H9 (cell line): ENCODE data around the gene AKR1C2. TPM values are rescaled to one million over a fixed set of nuclear protein-coding genes. Genes with fewer than 3 reads are reported as not detected.
"Not testable (repeated sequence)": the region's sequence is repeated elsewhere in the genome, so short reads cannot be mapped to it uniquely, and the experiment has no call there.

Source experiments
- DNase-seq: peaks from one replicate; pipeline ENCODE4 v3.0.0-alpha.2; 2017
- H2AFZ ChIP-seq: one replicate; pipeline ENCODE4 v1.6.1; 2013; ENCODE audit warnings: mild to moderate bottlenecking, low read length, control low read depth, moderate library complexity
- H2AK5ac ChIP-seq: 2 replicates; pipeline ENCODE4 v1.6.1; 2013; ENCODE audit warnings: low read length, control low read depth, mixed read lengths; ENCODE audit not compliant: insufficient read length
- H2BK120ac ChIP-seq: one replicate; pipeline ENCODE4 v1.6.1; 2013; ENCODE audit warnings: low read depth, mild to moderate bottlenecking, low read length, control low read depth, inconsistent platforms; ENCODE audit not compliant: poor library complexity, severe bottlenecking
- H2BK12ac ChIP-seq: 2 replicates; pipeline ENCODE4 v1.6.1; 2013; ENCODE audit warnings: low read length, control low read depth, mixed read lengths, low read depth; ENCODE audit not compliant: insufficient read length
- H2BK15ac ChIP-seq: 2 replicates; pipeline ENCODE4 v1.6.1; 2013; ENCODE audit warnings: low read depth, low read length, control low read depth
- H2BK20ac ChIP-seq: one replicate; pipeline ENCODE4 v1.6.1; 2013; ENCODE audit warnings: low read depth, mild to moderate bottlenecking, low read length, control low read depth, inconsistent platforms; ENCODE audit not compliant: poor library complexity, severe bottlenecking
- H2BK5ac ChIP-seq: 2 replicates; pipeline ENCODE4 v1.6.1; 2013; ENCODE audit warnings: low read length, control low read depth, mixed read lengths; ENCODE audit not compliant: insufficient read length
- H3K14ac ChIP-seq: 2 replicates; pipeline ENCODE4 v1.6.1; 2013; ENCODE audit warnings: low read length, control low read depth; ENCODE audit not compliant: insufficient read depth
- H3K18ac ChIP-seq: 2 replicates; pipeline ENCODE4 v1.6.1; 2013; ENCODE audit warnings: low read depth, mild to moderate bottlenecking, mixed read lengths, low read length, control low read depth; ENCODE audit not compliant: insufficient read length
- H3K23ac ChIP-seq: 2 replicates; pipeline ENCODE4 v1.6.1; 2013; ENCODE audit warnings: low read length, control low read depth, mixed read lengths, low read depth; ENCODE audit not compliant: insufficient read length
- H3K23me2 ChIP-seq: 2 replicates; pipeline ENCODE4 v1.6.1; 2013; ENCODE audit warnings: low read depth, mild to moderate bottlenecking, mixed read lengths, low read length, control low read depth; ENCODE audit not compliant: insufficient read length, poor library complexity, severe bottlenecking
- H3K27ac ChIP-seq: 2 replicates; pipeline ENCODE4 v1.5.1; 2013; ENCODE audit warnings: low read length, control low read depth, mixed read lengths, low read depth; ENCODE audit not compliant: insufficient read length
- H3K27me3 ChIP-seq: 2 replicates; pipeline ENCODE4 v1.6.1; 2013; ENCODE audit warnings: low read length, control low read depth, inconsistent platforms; ENCODE audit not compliant: insufficient read depth
- H3K4ac ChIP-seq: 2 replicates; pipeline ENCODE4 v1.6.1; 2013; ENCODE audit warnings: low read depth, mild to moderate bottlenecking, control low read depth, inconsistent platforms, low read length, moderate library complexity
- H3K4me1 ChIP-seq: 2 replicates; pipeline ENCODE4 v1.6.1; 2013; ENCODE audit warnings: low read length, control low read depth, inconsistent platforms; ENCODE audit not compliant: insufficient read depth
- H3K4me2 ChIP-seq: 2 replicates; pipeline ENCODE4 v1.6.1; 2013; ENCODE audit warnings: low read length, control low read depth, mixed read lengths; ENCODE audit not compliant: insufficient read length, insufficient read depth
- H3K56ac ChIP-seq: 2 replicates; pipeline ENCODE4 v1.6.1; 2013; ENCODE audit warnings: low read depth, mild to moderate bottlenecking, mixed read lengths, low read length, control low read depth; ENCODE audit not compliant: insufficient read length
- H3K79me1 ChIP-seq: 2 replicates; pipeline ENCODE4 v1.6.1; 2013; ENCODE audit warnings: low read depth, mild to moderate bottlenecking, moderate library complexity, low read length, control low read depth, inconsistent platforms; ENCODE audit not compliant: insufficient read depth, poor library complexity, severe bottlenecking
- H3K79me2 ChIP-seq: 2 replicates; pipeline ENCODE4 v1.6.1; 2013; ENCODE audit warnings: low read length, control low read depth, inconsistent platforms; ENCODE audit not compliant: insufficient read depth
- H3K9ac ChIP-seq: 2 replicates; pipeline ENCODE4 v1.6.1; 2013; ENCODE audit warnings: low read length, control low read depth, mixed read lengths; ENCODE audit not compliant: insufficient read length; ENCODE audit errors: extremely low read depth
- H3K9me3 ChIP-seq: one replicate; pipeline ENCODE4 v1.6.1; 2013; ENCODE audit warnings: low read depth, low read length, inconsistent platforms; ENCODE audit not compliant: control insufficient read depth
- H3T11ph ChIP-seq: one replicate; pipeline ENCODE4 v1.6.1; 2013; ENCODE audit warnings: mild to moderate bottlenecking, low read length, control low read depth, inconsistent platforms
- H4K20me1 ChIP-seq: one replicate; pipeline ENCODE4 v1.6.1; 2013; ENCODE audit not compliant: control insufficient read depth, insufficient read length, insufficient read depth
- H4K5ac ChIP-seq: 2 replicates; pipeline ENCODE4 v1.6.1; 2013; ENCODE audit warnings: low read depth, mild to moderate bottlenecking, mixed read lengths, low read length, control low read depth; ENCODE audit not compliant: insufficient read length
- H4K8ac ChIP-seq: replicated peaks from 2 replicates; pipeline ENCODE4 v1.6.1; 2013; ENCODE audit warnings: low read length, control low read depth, mixed read lengths, low read depth; ENCODE audit not compliant: insufficient read length
- H4K91ac ChIP-seq: 2 replicates; pipeline ENCODE4 v1.6.1; 2013; ENCODE audit warnings: low read depth, mild to moderate bottlenecking, moderate library complexity, mixed read lengths, low read length, control low read depth; ENCODE audit not compliant: insufficient read length
- H3K27ac Mint-ChIP-seq, 3 experiments: 2 replicates in 2 of 3; 3 replicates in 1 of 3; pipeline ENCODE4 v1.8.0; 2020 to 2021; ENCODE audit warnings: mixed read lengths in 3 of 3, mild to moderate bottlenecking in 1 of 3, moderate library complexity in 1 of 3
- H3K27me3 Mint-ChIP-seq: 2 replicates; pipeline ENCODE4 v1.8.0; 2021; ENCODE audit warnings: low read depth, mild to moderate bottlenecking, moderate library complexity, mixed read lengths
- H3K36me3 Mint-ChIP-seq, 3 experiments: 2 replicates in 2 of 3; 3 replicates in 1 of 3; pipeline ENCODE4 v1.8.0; 2020 to 2021; ENCODE audit warnings: low read depth in 3 of 3, mixed read lengths in 3 of 3; ENCODE audit not compliant: insufficient read depth in 1 of 3
- H3K4me1 Mint-ChIP-seq, 2 experiments: 2 replicates each; pipeline ENCODE4 v1.8.0; 2020; ENCODE audit warnings: mixed read lengths in 2 of 2
- H3K4me3 Mint-ChIP-seq, 2 experiments: 2 replicates in 1 of 2; 3 replicates in 1 of 2; pipeline ENCODE4 v1.8.0; 2020 to 2021; ENCODE audit warnings: mild to moderate bottlenecking in 2 of 2, mixed read lengths in 2 of 2, moderate library complexity in 1 of 2
- H3K9me3 Mint-ChIP-seq, 2 experiments: 2 replicates in 1 of 2; 3 replicates in 1 of 2; pipeline ENCODE4 v1.8.0; 2020; ENCODE audit warnings: mild to moderate bottlenecking in 2 of 2, mixed read lengths in 2 of 2, moderate library complexity in 1 of 2
- WGBS: extraction: QIAGEN DNeasy Blood & Tissue Kit; methylation state at CpG from one replicate; pipeline ENCODE4 v1.1.7; 2013; ENCODE audit warnings: missing lambda C conversion rate, low lambda C conversion rate, mixed read lengths; ENCODE audit not compliant: insufficient read length; ENCODE audit errors: extremely low coverage; 5-methylcytosine and 5-hydroxymethylcytosine counted together
- total RNA-seq: library from RNA; stranded (reverse); gene quantifications from 2 replicates; pipeline ENCODE4 v1.2.1, GENCODE V29; 2021
- TF ChIP-seq, protein P1 (sequence below): fragments of 200-600 bp; sonication (generic); conservative IDR thresholded peaks from 3 replicates; pipeline ENCODE4 v1.8.0; 2021; ENCODE audit warnings: antibody characterized with exemption, mild to moderate bottlenecking

The AKR1C2 gene
- total RNA-seq, 1 experiment from 2014 or later, result 0.74 TPM

DNA sequence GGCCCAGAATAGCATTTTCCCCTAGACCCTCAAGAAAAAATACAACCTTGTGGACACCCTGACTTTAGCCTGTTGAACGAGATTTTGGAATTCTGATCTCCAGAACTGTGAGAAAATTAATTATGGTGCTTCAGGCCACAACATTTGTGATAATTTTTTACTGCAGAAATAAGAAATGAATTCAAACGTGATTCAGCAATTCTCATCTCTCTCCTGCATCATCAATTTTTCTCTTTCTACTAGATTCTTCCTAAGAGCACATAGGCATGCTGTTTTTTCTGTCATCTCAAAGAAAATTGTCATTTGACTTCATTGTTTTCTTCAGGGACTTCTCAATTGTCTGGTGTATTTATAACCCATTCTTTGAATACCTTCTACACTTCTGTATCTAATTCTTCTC is 8.9 kb upstream of the AKR1C2 start:
- TF ChIP-seq, protein P1, sequence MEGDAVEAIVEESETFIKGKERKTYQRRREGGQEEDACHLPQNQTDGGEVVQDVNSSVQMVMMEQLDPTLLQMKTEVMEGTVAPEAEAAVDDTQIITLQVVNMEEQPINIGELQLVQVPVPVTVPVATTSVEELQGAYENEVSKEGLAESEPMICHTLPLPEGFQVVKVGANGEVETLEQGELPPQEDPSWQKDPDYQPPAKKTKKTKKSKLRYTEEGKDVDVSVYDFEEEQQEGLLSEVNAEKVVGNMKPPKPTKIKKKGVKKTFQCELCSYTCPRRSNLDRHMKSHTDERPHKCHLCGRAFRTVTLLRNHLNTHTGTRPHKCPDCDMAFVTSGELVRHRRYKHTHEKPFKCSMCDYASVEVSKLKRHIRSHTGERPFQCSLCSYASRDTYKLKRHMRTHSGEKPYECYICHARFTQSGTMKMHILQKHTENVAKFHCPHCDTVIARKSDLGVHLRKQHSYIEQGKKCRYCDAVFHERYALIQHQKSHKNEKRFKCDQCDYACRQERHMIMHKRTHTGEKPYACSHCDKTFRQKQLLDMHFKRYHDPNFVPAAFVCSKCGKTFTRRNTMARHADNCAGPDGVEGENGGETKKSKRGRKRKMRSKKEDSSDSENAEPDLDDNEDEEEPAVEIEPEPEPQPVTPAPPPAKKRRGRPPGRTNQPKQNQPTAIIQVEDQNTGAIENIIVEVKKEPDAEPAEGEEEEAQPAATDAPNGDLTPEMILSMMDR, result no peak
- Histone ChIP-seq H4K5ac (no peak overlapping the region), H3K4me2 (no peak overlapping the region), H3K27me3 (no peaks in the 10 kb centered on the region), H2BK5ac (no peak overlapping the region), H2BK20ac (no peak overlapping the region), H2BK120ac (no peak overlapping the region), H3K18ac (no peak overlapping the region), H3K23me2 (no peaks in the 10 kb centered on the region), H3K79me1 (no peaks in the 10 kb centered on the region), H3K4ac (no peak overlapping the region), H2AK5ac (no peak overlapping the region), H3K79me2 (no peaks in the 10 kb centered on the region), H3K23ac (no peak overlapping the region), H3T11ph (no peak overlapping the region), H2AFZ (no peak overlapping the region), H4K91ac (no peak overlapping the region), H3K27ac (no peak overlapping the region), H3K9ac (no peak overlapping the region), H3K14ac (no peak overlapping the region), H3K9me3 (no peaks in the 10 kb centered on the region), H2BK12ac (no peak overlapping the region), H3K4me1 (no peaks in the 10 kb centered on the region; the same call in 1 of the 2 replicates), H3K56ac (no peak overlapping the region), H2BK15ac (no peak overlapping the region), H4K8ac (no peak overlapping the region), H4K20me1 (no peaks in the 10 kb centered on the region)
- Mint-ChIP-seq H3K4me3 (no peak overlapping the region), H3K9me3 (peaks cover 3 to 36% of the 10 kb centered on the region in 2 experiments), H3K27ac (no peak overlapping the region), H3K27me3 (no peaks in the 10 kb centered on the region), H3K4me1 (peaks cover 6 to 9% of the 10 kb centered on the region in 2 experiments; a peak in 2 of 4 replicates), H3K36me3 (no peaks in the 10 kb centered on the region; a peak in 1 of 7 replicates)
- WGBS, result no CpG with 5 or more reads among the region's 2 CpGs
- DNase-seq, result no peak

DNA sequence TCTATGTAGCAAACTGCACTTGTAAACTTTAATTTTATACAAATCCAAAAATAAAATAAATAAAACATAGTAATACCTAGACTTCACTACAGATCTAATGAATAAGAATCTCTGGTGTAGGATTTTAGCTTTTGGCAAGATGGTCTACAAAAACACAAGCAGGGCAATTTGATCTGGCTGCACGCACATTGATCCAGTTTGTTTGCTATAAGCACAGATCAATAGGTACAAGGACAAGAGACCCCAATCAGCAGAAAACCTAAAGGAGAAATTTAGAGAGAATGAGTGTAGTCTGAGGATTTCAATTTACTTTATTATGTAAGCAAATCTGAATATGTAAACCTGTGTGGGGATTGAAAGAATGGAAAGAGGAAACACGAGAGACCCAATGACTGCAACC is 7.7 kb upstream of the AKR1C2 start:
- not testable (repeated sequence) for H3K4me2 ChIP-seq, H3K4me3 Mint-ChIP-seq, H3K9me3 ChIP-seq, H3K79me1 ChIP-seq, H3K56ac ChIP-seq, H3K23me2 ChIP-seq, H3K4me1 Mint-ChIP-seq, H2AK5ac ChIP-seq, H3K23ac ChIP-seq, H2AFZ ChIP-seq, H4K20me1 ChIP-seq, H3K4ac ChIP-seq, H4K5ac ChIP-seq, H2BK20ac ChIP-seq, H3T11ph ChIP-seq, DNase-seq, H2BK12ac ChIP-seq, H3K27me3 ChIP-seq, H4K91ac ChIP-seq, H3K27ac ChIP-seq, H2BK15ac ChIP-seq, H3K18ac ChIP-seq, H3K4me1 ChIP-seq, H2BK5ac ChIP-seq, H3K9ac ChIP-seq, H3K27ac Mint-ChIP-seq, H3K14ac ChIP-seq, H4K8ac ChIP-seq, H3K79me2 ChIP-seq, H3K36me3 Mint-ChIP-seq, H3K27me3 Mint-ChIP-seq, H2BK120ac ChIP-seq
- WGBS, result no CpG with 5 or more reads among the region's 2 CpGs
- H3K9me3 Mint-ChIP-seq, result peaks cover 3 to 28% of the 10 kb centered on the region in 2 experiments
